Fibroblast of upper back skin (primary cell): ENCODE measurements around the gene GAB2.
A peak's percentile ranks its signal among the peaks of the same experiment; 100 is the strongest.

Experiments used
- DNase-seq: peaks from one replicate; pipeline ENCODE4 v3.0.0-alpha.2; 2013

Gene GAB2

GRCh38 chr11:78218707-78219492 is 198.7 kb downstream of the GAB2 start:
- DNase-seq: no peak

DNA sequence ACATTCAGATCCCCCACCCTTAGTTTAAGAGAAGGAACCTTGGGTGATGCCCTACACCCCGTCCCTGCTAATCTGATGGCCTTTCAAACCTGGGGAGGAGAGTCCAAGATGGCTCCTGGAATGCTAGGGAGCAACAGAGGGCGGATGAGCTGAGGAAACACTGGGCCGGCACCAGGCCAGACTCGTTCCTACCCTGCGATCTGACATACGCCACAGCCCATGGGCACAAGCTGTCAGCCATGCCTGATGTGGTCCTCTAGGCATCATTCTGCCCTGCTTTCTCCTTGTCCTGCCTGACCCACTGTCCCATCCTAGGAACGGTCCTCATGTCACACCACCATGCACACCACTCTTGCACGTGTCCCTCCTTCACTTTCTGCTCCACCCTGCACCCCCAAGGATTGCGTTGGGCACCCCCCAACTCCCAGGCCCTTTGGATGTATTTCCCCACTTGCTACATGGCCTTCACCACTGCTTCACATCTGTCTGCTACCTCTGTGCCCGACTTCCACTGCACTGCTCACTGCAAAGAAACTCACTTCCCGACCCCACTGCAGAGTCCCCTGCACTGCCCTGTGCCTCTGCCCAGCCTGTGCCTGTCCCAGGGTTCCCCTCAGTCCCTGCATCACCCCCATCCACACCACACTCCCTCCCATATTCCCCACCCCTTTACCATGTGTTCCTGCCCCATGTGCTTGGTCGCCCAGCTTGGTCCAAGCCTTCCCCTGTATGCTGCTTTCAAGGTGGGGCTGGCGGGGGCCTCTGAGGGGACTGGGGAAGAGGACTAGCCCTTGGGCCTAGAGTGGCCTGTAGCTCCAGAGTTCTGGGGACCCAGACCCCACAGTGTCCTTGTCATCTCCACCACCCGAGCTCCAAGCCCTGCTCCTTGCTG is 199.7 kb downstream of the GAB2 start:
- DNase-seq: no peak

DNA sequence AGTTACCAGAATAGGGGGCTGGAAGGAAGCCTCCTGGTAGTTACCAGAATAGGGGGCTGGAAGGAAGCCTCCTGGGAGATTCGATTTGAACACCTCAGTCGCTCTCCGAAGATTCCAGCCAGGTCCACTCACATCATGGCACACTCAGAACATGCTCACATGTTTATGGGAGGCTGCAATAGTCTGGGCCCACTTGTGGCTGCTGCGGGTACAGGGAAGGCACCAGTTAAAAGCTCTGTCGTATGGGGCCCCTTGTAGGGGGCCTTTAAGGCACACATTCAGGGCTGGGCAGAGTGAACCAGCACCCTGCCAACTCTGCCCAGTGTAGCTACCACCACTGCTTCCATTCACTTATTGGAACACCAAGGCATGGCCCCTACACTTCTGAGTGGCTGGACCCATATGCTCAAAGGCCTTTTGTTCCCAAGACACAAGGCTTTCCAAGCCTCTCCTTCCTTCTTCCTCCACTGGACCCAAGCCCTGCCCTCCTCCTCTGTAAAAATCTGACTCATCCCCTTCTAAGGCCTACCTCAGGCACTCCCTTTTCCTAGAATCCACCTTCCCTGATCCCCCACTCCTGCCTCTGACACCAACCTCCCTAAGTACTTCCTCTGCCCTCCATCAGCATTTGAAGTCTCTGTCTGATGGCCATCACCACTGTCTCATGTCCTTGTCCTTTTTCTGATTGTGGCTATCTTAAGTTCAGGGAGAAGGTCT is 200.9 kb downstream of the GAB2 start:
- DNase-seq: no peak

- no peak for DNase-seq
Observed at GRCh38 chr11:78216021-78216420, 201.6 kb downstream of the GAB2 start.

DNA sequence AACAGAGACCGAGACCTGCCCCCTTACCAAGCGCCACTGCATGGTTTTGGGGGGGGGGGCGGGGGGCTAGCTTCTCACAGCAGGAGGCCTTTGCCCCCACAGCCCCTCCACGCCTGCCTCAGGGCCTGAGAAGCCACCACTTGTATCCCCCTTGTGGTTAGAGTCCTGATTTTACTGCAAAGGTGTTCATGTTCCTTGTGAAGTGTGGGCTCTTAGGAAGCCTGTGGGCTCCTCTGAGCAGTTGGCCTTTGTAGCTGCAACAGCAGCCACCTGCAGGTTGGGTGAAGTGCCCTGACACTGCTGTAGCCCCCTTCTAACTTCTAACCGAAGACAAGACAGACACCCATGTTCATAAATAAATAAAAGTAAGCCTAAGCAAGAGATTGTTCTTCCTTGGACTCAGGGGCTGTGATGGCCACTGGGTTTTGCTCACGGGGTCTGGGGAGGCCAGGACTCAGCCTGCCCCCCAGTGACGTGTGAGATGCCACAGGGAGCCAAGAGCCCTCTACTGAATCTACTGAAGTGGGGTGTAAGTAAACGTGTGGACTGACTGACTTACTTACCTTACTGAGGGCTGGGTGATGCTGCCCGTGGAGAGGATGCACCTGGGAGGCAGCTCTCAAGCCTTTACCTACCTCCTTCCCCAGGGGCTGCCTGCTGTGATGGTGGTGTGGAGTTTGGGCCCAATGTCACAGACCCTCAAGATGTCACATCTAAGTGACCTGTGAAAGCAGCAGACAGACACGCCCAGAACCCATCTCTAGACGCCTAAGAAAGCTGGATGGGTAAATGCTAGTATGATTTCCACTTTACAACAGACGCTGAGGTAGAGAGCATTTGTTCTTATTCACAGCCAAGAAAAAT is 203.1 kb downstream of the GAB2 start:
- no peak for DNase-seq

- no peak for DNase-seq
Observed at GRCh38 chr11:78213526-78214330, 203.9 kb downstream of the GAB2 start.

DNA sequence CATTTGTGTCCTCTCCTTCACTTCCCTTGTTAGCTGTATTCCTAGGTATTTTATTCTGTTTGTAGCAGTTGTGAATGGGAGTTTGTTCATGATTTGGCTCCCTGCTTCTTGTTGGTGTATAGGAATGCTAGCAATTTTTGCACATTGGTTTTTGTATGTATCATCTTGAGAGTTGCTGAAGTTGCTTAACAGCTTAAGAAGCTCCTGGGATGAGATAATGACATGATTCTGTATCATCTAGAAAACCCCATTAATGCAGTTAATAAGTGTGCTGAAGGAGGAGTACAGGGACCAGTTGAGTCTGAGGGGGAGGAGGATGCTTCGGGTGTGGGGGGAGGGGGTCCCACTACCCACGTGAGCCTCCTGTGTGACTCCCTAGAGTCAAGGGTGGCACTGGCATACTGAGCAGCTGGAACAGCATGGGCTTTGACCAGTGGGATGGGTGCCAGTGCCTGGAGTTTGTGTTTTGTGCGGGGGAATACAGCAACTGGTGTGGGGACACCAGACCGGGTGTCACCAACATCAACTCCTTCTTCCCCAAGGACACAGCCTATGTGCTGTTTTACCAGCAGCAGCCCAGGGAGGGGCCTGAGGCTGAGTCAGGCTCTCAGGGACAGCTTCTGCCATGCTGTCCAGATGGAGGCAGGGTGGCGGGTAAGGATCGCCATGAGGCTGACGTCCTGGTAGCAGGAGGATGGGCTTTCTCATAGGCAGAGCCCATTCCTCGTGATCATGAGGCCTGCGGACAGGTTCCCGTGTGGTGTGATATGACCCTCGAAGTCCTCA is 204.8 kb downstream of the GAB2 start:
- peak; percentile 48 for DNase-seq

GRCh38 chr11:78211565-78211964 is 206.1 kb downstream of the GAB2 start:
- no peak for DNase-seq

GRCh38 chr11:78210000-78210608 is 207.5 kb downstream of the GAB2 start:
- DNase-seq: no peak

DNA sequence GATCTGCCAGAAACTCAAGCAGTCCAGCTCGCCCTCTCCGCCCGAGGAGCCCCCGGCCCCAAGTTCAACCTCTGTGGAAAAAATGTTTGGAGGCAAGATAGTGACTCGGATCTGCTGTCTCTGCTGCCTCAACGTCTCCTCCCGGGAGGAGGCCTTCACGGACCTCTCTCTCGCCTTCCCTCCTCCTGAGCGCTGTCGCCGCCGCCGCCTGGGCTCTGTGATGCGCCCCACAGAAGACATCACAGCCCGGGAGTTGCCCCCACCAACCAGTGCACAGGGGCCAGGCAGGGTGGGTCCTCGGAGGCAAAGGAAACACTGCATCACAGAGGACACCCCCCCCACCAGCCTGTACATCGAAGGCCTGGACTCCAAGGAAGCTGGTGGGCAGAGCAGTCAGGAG is 208.1 kb downstream of the GAB2 start:
- DNase-seq: no peak

DNA sequence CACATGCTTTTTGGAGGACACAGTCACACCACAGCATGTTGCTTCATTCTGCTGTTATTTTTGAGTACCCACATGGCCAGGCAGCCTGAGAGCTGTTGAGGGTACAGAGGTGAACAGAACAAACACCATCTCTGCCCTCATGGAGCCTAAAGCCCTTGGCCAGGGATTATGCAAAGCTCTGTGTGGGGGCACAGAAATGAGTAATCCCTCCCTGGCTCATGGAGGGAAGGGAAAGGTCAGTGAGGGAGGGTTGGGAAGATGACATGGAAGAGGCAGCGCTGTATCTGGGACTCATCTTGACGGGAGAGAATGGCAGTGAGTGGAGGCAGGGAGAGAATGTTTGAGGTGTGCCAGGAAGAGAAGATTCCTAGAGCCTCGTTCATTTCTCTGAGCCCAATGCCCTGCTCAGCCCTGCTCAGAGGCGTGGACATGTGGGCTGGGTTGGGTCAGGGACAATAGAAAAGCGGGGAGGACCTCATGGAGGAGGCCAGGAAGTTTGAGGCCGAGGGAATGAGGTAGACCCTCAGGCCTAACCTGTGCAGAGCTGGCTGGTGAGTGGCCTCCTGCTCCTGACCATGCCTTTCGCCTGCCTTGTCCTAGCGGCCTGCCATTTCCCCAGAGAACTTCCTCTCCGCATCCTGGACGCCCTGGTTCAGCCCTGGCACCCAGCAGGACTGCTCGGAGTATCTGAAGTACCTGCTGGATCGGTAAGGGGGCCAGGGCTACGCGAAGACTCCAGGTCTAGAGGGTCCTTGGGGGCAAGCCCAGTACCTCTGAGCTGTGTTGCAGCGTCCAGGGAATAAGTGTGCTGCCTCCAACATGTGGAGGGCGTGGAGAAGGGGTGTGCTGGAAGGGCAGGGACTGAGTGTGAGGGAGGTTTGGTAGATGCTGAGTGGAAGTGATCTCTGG is 209.1 kb downstream of the GAB2 start:
- DNase-seq: no peak

GRCh38 chr11:78207532-78208256 is 209.9 kb downstream of the GAB2 start:
- DNase-seq: no peak

DNA sequence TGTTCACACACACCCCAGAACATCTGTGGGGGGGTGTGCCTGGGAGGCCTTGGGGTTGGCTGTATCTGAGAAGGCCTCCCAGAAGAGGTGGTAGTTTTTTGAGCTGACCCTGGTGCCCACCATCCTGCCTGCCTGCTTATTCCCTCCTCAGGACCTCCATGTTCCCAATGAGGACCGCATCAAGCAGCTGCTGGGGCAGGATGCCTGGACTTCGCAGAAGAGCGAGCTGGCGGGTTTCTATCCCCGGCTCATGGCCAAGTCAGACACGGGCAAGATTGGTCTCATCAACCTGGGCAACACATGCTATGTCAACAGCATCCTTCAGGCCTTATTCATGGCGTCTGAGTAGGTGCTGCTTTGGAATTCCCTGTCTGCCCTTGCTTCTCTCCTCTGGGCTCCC is 211.9 kb downstream of the GAB2 start:
- no peak for DNase-seq

DNA sequence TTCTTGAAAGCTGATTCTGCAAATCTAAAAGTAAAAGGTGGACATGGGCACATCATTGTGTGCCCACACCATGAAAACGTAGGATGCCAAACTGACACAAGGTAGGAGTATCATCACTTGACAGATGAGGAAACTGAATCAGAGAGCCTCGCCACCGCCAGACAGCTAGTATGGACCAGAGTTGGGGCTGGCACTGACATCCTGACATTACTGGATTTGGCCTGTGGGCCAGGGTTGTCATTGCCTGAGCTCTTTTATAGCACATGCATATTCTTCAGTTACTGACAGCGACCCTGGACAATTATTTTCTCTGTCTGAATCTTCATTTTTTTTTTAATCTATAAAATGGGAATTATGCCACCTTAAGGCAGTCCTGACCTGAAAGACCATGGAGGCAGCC is 212.4 kb downstream of the GAB2 start:
- no peak for DNase-seq

GRCh38 chr11:78203184-78203583 is 214.4 kb downstream of the GAB2 start:
- no peak for DNase-seq

DNA sequence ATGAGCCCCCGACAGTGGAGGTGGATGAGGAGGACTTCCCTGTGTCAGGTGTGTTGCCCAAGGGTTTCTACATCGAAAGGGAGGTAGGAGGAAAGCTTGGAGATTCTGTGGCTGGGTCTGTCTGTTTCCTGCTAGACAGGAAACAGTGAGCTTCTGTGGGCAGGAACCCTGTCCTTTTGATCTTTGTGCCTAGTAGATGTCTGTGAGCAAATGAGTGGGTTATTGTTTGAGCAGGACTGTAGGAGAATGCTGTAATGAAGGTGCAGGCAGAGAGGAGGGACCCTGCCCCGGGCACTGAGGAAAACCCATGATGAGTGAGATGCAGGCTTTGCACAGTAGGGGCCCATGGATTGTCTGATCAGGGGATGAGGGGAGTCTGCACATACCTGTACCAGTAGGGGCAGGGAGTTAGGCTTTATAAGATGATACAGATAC is 214.9 kb downstream of the GAB2 start:
- no peak for DNase-seq

DNA sequence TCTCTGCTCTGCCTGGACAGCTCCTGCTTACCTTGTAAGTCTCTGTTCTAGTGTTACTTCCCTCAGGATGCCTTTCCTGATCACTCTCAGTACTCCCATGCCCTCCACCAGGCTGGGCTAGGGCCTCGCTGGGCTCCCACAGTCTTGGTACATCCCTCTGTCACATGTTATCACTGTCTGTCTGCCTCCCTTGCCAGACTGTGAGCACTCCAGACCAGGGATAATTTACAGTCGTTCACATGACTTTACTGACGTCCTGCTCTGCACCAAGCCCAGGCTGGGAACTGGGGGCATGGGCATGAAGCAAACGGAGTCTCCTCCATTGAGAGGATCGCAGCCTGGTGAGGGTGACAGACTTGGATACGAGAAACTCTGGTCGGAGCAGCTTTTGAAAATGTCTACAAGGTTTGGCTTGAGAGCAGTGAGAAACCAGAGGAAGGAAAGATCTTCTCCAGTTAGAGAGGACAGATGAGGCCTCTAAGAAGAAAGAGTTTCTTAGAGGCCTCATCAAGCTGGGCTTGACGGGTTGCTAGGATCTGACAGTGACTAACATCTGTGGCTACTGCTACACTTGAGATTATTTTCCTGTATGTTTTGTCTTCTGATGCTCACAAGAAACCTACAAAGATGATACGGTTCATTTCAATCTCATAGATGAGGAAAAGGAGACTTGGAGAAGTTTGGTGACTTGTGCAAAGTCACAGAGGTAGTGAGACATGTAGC is 216.4 kb downstream of the GAB2 start:
- no peak for DNase-seq

DNA sequence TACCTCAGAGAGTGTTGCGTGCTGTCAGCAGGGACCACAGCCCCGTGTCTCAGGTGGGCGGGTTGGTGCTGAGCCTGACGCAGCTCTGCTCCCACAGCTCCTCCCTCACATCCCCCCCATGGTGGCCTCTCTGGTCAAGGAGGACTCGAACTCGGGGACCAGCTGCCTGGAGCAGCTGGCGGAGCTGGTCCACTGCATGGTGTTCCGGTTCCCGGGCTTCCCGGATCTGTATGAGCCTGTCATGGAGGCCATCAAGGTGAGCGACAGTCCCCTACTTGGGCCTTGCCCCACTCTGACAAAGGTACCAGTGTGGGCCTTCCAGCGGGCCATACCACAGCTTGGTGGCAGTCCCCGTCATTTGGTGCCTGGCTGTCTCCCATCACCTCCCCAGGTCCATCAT is 217.1 kb downstream of the GAB2 start:
- no peak for DNase-seq
